GM19455 (cell line): ENCODE data around the gene MPHOSPH9.

ENCODE experiments used
- ATAC-seq: cut with Tn5 transposase; IDR thresholded peaks from one replicate; pipeline ENCODE4 v1.9.1; 2021; ENCODE audit not compliant: unreplicated experiment

The MPHOSPH9 gene

GRCh38 chr12:123132951-123133619 is 99.9 kb downstream of the MPHOSPH9 start:
- ATAC-seq: no peak

- no peak for ATAC-seq
These were observed 101.0 kb downstream of the MPHOSPH9 start for GRCh38 chr12:123131879-123132402.

GRCh38 chr12:123131291-123131832 is 101.6 kb downstream of the MPHOSPH9 start:
- ATAC-seq: no peak

GRCh38 chr12:123129621-123130020 is 103.3 kb downstream of the MPHOSPH9 start:
- ATAC-seq: no peak

- ATAC-seq: no peak
These were observed 105.8 kb downstream of the MPHOSPH9 start for GRCh38 chr12:123127182-123127495.

- no peak for ATAC-seq
These were observed 106.4 kb downstream of the MPHOSPH9 start for GRCh38 chr12:123126294-123127181.

- ATAC-seq: no peak
These were observed 110.3 kb downstream of the MPHOSPH9 start for GRCh38 chr12:123122626-123123025.

GRCh38 chr12:123121670-123122069 is 111.3 kb downstream of the MPHOSPH9 start:
- ATAC-seq: no peak

GRCh38 chr12:123120452-123121166 is 112.3 kb downstream of the MPHOSPH9 start:
- no peak for ATAC-seq

GRCh38 chr12:123119808-123120207 is 113.1 kb downstream of the MPHOSPH9 start:
- ATAC-seq: peak; percentile 82

GRCh38 chr12:123118497-123118896 is 114.4 kb downstream of the MPHOSPH9 start:
- no peak for ATAC-seq

- ATAC-seq: no peak
These were observed 117.4 kb downstream of the MPHOSPH9 start for GRCh38 chr12:123115409-123116121.

- ATAC-seq: no peak
These were observed 118.4 kb downstream of the MPHOSPH9 start for GRCh38 chr12:123114304-123115083.

GRCh38 chr12:123113026-123113425 is 119.9 kb downstream of the MPHOSPH9 start:
- ATAC-seq: no peak

- ATAC-seq: no peak
These were observed 121.3 kb downstream of the MPHOSPH9 start for GRCh38 chr12:123111498-123112165.

- no peak for ATAC-seq
These were observed 123.6 kb downstream of the MPHOSPH9 start for GRCh38 chr12:123109319-123109772.

GRCh38 chr12:123108682-123109066 is 124.3 kb downstream of the MPHOSPH9 start:
- ATAC-seq: no peak

- no peak for ATAC-seq
These were observed 124.8 kb downstream of the MPHOSPH9 start for GRCh38 chr12:123107926-123108681.
